GM04503 (cell line): ENCODE measurements around the gene TNFSF11.
"Not testable (repeated sequence)": the region's sequence is repeated elsewhere in the genome, so short reads cannot be mapped to it uniquely, and the experiment has no call there.

ENCODE experiments used
- DNase-seq: peaks from one replicate; pipeline ENCODE4 v3.0.0-alpha.2; 2012; ENCODE audit warnings: low read depth

Gene TNFSF11, protein sequence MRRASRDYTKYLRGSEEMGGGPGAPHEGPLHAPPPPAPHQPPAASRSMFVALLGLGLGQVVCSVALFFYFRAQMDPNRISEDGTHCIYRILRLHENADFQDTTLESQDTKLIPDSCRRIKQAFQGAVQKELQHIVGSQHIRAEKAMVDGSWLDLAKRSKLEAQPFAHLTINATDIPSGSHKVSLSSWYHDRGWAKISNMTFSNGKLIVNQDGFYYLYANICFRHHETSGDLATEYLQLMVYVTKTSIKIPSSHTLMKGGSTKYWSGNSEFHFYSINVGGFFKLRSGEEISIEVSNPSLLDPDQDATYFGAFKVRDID

DNA sequence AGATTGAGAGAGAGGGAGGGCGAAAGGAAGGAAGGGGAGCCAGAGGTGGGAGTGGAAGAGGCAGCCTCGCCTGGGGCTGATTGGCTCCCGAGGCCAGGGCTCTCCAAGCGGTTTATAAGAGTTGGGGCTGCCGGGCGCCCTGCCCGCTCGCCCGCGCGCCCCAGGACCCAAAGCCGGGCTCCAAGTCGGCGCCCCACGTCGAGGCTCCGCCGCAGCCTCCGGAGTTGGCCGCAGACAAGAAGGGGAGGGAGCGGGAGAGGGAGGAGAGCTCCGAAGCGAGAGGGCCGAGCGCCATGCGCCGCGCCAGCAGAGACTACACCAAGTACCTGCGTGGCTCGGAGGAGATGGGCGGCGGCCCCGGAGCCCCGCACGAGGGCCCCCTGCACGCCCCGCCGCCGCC, at the start of gene TNFSF11:
Gene TNFSF11, plus strand, starts transcription at position 142 of the 400 bp plus-strand sequence. Its CDS starts 152 bp downstream, at position 294.
- no peak for DNase-seq

DNA sequence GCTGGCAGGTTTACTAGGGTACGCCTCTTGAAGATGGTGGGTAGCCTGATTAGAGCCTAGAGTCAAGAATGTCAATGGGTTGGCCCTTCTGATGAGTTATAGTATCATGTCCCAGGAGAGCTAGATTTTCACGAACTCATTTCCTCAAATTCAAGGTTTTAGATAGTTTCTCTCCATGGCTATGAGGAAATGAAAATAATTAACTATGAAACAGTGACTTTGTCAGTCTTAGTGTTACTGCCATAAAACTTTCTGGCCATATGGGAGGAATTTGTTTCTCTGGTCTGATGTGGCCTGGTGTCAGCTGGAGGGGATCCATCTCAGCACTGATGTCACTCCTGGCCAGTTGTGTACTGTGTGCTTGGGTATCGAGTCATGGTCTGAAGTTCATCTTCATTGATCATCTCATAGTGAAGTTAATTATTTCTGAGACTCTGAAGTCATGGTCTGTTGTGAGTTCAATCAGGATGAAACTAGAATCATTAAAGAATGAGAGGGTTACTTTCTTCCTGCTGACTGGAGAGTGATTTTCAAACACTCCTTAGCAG, 49.4 kb upstream of the TNFSF11 start:
- no peak for DNase-seq

- DNase-seq = no peak
Observed at GRCh38 chr13:42525035-42525504, 48.9 kb upstream of the TNFSF11 start.

DNA sequence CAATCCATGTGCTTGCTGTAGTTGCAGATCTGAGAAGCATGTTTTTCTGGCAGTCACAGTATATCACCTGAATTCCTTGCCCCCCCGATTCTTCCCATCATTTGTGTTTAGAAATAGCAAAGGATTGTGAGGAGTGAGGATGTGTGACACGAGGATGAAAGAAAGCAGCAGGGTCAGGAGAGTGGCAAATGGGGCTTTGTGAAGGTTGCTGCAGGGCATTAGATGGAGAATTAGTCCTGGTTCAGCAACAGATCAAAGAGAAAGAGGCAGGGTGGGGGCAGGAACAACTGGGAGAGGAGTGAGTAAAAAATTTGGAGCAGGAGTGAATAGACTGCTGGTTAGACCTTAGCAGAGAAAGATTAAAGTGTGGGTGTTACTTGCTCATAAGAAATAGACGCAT, 47.7 kb upstream of the TNFSF11 start:
- DNase-seq = no peak

DNA sequence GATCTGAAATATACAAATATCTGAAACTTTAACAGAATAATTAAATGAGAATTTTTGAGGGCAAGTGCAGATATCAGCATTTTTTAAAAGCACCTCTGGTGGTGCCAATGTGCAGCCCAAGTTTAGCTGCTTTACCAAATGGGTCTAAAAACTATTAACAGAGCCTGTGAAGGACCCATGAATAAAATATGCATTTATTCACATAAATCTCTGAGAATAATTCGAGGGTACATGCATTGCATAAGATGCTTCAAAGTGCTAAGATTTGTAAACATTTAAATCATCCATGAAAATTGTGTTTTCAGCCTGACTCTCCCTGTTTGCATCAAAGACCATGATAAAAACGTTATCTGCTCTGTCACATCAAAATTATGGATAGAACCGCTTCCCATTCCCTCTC, 47.1 kb upstream of the TNFSF11 start:
- DNase-seq = no peak

DNA sequence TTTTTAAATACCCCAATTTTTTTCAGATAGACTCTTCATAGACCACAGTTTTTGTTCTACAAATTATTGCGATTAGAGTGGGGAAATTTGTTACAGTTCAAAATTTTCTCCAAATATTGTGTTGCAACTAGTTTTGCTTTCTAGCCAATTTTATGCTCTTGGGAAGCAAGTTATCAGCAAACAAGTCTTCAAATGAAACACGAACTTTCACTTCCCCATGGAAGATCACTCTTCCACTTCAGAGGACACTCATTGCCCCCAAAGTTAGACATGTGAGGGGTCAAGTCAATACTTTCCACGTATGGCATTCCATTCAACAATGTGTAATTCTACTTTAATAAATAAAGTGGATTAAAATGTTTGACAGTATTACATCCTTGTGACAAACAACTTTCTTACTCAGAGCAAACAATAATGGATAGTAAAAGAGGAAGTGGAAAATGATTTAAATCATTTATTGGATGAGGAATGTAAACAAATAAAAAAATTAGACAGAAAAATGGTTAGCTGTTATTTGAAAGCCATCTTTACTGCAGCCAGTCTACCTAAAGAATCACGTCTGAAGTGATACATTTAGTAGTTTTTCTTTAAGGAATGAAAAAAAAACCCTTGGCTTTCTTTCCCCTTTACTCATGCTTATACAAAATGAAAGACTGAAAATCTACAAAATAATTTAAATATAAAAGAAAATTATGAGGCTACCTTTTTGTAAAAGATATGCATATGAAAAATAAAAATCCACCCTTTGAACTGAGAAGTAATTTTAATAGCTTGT, 41.2 kb upstream of the TNFSF11 start:
- no peak for DNase-seq

- DNase-seq = no peak
Observed at GRCh38 chr13:42533336-42533591, 40.7 kb upstream of the TNFSF11 start.

DNA sequence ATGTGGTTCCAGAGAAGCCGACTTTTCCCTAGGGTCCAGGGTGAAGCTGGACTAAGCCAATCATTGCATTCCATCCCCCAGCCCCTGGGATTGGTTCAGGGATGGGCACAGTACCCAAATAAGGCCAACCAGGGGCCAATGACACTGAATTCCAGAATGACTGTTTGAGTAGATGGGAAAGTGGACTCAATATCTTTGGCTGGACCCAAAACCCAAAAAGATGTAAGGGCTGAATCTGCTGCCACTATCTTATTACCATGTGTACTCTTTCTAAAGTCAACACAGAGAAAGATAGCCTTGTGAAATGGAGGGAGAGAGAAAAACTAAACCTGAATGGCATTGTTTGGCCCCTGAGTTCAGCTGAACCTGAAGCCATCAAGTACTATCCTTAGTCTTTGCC, 39.2 kb upstream of the TNFSF11 start:
- no peak for DNase-seq

DNA sequence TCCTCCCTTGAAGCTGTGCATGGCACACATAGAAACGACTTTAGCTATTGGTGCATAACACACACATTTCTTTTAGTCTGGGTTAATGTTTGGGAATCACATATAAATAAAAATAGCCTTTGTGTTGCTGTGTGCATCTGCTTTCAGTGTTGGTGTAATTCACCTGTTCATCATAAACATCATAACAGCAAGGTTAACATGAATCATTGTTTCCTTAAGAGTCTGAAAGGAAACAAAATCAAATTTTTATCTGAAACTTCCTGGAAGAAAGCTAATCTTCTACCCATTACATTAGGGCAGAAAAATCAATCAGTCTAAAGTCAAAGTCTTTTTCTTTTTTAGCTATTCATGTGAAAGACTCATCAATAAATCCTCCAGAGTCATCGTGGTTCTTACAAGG, 35.0 kb upstream of the TNFSF11 start:
- DNase-seq = no peak

- no peak for DNase-seq
Observed at GRCh38 chr13:42539670-42540069, 34.3 kb upstream of the TNFSF11 start.

DNA sequence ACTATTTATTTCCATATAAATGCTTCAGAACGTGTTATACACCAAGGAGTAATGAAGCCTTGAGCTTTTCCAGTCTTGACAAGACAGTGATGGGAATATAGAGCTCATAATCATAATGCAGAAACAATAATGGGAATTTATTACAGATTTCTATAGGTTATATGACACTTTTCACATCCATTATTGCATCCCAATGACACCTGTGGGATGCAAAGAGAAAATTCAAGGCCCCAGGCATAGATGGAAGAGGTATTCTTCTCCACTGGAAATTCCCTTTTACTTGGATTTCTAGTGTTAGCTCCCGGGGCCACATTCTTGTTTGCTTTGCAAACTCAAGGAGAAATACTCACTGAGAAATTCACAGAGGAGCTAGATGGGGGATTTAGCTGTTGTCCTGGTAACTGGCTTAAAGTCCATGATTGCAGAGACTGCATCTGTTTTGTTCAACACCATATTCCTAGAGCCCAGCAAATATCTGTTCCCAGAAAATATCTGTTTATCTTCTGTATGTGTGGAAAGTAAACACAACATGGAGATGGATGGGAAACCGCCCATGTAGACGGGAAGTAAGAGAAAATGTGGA, 30.6 kb upstream of the TNFSF11 start:
- no peak for DNase-seq

GRCh38 chr13:42544246-42544926, 29.6 kb upstream of the TNFSF11 start:
- no peak for DNase-seq

DNA sequence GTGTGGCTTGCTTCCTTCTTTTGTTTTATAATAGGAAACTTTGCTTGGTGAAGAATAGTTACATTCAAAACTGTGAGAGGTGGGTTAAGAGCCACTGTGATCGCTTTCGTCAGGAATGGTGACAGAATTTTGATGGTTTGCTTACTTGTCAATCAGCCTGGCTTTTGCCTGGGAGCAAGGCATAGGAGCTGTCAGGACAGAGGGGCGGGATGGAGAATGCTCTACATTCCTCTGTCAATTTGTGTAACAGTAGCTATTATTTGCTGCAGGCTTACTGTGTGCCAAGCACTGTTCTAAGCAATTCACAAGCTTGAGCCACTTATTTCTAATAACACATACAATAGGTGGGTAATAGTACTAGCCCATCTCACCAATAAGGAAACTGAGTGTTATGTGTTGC, 28.1 kb upstream of the TNFSF11 start:
- DNase-seq = no peak

DNA sequence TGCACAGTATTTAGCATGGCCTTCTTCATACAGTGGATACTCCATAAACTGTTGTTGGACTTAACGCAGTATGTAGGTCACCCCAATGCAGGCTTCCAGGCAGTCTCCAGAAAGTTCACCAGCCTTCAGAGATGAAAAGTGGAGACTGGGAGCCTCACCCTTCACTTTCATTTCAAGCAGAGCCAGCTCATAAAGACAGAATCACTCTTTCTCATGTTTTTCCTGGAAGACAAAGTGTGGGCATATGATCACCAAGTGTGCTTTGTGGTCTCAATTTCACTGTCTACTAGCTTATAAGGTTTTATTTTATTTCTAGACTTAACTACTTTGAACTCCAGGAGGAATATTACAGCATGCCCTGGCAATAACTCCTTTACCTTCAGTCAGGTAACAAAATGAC, 26.3 kb upstream of the TNFSF11 start:
- no peak for DNase-seq

GRCh38 chr13:42548731-42549551, 25.0 kb upstream of the TNFSF11 start:
- DNase-seq = no peak

- no peak for DNase-seq
Observed at GRCh38 chr13:42549552-42549936, 24.4 kb upstream of the TNFSF11 start.

GRCh38 chr13:42551611-42552010, 22.3 kb upstream of the TNFSF11 start:
- DNase-seq = no peak

DNA sequence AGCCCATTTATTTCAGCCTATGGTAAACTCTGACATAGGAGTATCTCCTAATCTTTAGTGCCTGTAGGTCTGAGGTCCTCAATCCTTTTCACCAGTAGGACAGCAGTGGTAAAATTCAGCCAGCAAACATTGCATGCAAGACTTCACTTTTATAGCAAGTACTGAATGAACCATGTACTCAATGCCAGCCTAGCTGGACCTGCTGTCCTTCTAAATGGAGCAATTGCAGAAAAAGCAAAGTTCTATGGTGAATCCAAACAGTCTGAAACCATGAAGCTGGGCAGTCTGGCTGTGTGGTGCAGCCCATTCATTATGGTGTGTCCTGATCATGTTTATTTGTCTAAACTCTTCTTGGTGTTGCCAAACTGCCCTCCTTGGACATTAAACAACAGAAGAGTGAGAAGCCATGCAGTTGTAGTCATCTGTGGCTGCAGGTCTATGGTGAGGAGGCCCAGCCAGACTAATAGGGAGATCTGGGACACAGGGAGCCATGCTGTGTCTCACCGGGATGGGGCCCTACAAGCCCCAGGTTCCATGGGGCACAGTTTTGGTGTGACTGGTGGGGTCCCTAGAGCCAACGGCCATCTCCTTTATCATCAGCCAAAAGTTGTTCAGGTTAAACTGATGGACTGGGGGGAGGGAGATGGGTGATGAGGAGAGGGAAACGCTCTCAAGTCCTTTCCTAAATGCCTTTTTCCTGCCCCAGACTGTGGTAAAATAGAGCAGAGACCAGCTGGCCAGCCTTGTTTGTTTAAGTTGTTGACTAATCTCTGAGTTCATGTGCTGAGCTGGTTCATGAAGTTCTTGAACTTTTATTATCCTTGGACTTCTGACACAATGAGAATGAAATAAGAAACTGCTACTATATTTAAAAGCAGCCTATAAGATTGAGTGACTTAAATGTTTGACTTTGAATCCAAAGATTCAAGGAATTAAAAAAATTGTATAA, 20.6 kb upstream of the TNFSF11 start:
- no peak for DNase-seq

GRCh38 chr13:42559057-42559456, 14.9 kb upstream of the TNFSF11 start:
- DNase-seq = no peak

- DNase-seq = not testable (repeated sequence)
Observed at GRCh38 chr13:42559573-42560218, 14.3 kb upstream of the TNFSF11 start.
